AG08396 (cell line): ENCODE data around the gene DNAH3.
"Not testable (repeated sequence)": the region's sequence is repeated elsewhere in the genome, so short reads cannot be mapped to it uniquely, and the experiment has no call there.

ENCODE experiments used
- DNase-seq: peaks from one replicate; pipeline ENCODE4 v3.0.0; 2012; ENCODE audit warnings: low spot score, mixed read lengths

DNAH3 gene

DNA sequence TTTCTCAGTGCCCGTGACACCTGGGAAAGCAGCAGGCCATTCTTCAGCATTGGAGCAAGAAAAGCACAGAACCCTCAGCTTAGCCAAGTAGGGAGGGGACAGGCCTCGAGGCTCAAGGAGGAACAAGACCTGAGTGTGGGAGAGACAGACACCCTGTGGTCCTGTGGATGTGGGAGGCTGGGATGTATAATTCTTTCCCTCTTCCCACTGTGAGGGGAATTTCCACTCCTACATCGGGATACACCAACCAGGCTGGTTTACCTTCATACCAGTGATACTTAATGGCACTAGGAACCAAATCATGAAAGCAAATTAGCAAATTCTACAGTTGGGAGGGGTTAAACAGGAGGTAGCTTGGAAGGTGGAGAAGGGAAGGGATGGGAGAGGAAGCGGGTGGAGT is 208.4 kb downstream of the DNAH3 start:
- no peak for DNase-seq

DNA sequence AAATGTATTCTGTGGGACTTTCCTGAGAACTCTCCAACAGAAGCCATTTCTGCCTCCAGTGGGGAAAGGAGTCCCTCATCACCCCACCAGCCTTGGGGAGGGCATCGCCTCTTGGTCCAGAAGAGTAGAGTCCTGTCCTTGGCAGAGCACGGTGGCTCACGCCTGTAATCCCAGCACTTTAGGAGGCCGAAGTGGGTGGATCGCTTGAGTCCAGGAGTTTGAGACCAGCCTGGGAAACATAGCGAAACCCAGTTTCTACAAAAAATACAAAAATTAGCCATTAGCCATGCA is 209.1 kb downstream of the DNAH3 start:
- no peak for DNase-seq

DNA sequence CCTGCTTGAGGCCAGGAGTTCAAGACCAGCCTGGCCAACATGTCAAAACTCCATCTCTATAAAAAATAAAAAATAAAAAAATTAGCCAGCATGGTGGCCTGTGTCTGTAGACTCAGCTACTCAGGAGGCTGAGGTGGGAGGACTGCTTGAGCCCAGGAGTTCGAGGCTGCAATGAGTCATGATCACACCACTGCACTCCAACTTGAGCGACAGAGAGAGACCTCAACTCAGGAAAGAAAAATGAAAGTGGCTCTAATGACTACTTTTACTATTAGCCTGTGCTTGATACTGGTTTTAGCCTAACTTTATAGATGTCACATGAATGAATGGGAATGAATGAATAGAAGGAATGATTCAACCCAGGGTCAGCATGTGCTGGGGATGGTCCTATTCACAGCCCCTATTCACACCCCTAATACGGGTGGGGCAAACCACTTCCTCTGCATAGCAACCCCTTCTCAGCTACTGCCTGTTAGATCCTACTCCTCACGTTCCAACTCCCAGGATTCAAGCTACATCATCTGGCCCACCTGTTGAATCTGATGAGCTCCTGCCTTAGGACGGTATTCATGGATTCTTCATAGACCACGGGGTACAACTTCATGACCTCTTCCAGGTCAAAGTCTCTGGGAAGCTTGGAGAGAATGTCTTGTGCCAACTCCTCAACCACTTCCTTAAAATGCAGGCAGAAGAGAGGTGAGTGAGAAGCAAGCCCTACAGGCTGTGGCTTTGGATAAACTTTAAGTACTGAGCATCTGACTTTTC is 209.6 kb downstream of the DNAH3 start:
- DNase-seq, result no peak

DNA sequence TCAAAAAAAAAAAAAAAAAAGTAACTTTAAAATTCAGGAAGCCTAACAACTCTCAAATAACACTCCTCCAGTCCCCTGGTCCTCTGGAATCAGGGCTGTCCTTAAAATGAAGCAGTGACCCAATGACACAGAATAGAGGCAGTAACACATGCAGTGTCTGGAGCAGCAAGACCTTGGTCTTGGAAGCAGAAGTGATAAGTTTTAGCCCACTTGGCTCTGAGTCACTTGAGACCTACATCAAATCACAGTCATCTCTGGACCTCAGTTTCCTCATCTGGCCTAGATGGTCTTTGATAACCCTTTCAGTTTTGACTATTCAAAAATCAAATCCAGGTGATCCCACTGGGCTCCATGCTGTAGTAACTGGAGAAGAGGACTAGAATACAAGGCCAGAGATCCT is 211.0 kb downstream of the DNAH3 start:
- no peak for DNase-seq

DNA sequence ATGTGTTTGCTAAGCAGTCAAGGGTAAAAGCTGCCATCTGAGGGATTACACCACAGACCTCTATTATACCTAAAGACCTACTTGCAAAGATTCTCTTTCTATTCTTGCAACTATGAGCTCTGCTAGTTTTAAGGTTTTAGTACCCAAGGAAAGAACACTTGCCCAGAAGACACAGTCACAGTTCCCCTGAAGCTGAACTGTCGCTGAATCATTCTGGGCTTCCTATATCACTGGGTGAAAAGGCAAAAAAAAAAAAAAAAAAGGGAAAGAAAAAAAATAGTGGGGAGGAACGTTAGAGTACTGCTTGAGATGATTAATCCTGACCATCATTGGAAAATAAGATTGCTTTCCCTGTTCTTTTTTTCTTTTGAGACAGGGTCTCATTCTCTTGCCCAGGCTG is 212.2 kb downstream of the DNAH3 start:
- DNase-seq, result no peak

DNA sequence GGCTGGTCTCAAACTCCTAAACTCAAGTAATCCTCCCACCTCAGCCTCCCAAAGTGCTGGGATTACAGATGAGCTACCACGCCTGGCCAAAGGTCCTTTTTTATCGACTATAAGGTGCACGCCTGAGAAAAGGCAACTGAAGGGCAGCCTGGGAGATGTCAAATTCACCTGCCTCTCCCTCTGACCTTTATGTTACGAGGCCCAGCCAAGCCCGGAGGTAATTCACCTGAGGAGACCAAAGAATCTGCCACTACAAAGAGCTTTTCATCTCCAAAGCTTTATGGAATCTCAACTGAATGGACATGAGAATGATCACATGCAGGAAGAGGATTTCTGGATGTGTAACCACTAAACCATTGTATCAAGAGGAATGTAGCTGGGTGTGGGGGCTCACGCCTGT is 212.9 kb downstream of the DNAH3 start:
- DNase-seq, result no peak

DNA sequence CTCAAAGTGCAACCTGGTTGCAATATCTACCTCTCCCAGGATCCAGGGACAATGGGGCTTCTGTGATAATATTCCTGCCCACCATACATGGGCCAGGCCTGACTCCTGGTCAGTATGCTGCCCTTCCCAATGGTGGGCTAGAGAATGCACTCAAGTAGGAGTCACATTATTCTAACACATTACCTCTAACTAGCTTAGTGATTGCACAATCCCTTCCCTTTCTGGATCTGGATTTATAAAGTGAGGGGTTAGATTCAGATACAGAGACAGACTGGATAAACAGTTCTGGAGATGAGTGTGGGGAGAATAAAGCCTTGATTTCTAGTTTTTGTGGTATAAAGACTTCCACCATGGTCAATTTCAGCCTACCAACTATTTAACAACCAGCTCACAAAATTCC is 217.1 kb downstream of the DNAH3 start:
- no peak for DNase-seq

DNA sequence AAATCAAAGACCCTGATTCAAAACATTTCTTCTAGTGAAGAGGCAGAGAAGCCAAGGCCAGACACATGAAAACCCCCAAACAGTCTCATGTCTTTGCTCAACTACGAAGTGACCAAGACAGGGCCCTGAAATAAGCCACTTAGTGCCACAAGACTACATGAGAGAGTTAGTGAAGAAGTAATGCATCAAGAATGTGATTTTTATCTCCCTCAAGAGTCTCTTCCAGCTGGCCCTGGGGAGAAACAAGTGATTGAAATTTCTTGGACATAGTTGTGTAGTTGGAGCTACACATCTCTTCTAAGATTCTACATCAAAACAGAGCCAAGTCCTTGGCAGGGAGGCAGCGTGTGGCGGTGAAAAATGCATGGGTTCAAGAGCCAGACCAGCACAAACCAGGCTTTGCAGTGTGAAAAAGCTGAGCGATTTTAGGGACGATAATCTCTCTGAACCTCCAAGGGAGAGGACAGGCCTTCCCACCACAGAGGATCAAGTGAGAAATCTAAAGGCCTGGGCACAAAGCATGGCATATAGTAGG is 219.5 kb downstream of the DNAH3 start:
- DNase-seq, result no peak

DNA sequence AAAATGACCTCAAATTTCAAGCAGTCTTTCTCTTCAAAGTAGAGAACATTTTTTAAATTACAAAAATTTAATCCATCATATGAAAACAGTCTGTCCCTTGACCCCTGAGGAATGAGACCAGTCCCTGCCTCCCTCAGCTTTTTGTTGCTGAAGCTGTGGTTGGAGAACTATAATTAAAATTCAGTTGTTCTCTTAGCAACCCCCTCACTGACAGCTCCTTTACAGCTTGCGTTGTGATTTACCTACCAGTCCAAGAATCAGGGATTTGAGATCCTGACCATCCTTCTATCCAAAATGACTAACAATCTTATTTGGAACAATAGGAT is 220.3 kb downstream of the DNAH3 start:
- no peak for DNase-seq

DNA sequence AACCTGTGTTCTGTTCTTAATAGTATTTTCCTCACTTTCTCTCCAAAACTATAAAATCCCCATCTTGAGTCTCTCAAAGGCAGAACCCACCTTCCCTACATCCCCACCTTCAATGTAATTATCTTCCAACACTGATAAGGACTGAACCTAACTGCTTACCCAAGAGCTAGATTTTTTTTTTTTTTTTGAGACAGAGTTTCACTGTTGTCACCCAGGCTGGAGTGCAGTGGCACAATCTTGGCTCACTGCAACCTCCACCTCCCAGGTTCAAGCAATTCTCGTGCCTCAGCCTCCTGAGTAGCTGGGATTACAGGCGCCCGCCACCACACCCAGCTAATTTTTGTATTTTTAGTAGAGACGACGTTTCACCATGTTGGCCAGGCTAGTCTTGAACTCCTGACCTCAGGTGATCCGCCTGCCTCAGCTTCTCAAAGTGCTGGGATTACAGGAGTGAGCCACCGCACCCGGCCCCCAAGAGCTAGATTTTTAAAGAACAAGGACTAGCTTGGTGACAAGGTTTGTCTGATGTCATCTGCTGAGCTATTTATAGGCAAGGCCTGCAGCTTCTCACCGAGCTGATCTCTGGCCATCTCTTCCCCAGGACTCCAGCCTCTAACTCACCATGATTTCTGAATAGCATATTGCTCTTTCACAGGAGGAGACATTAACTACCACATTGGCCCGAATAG is 220.8 kb downstream of the DNAH3 start:
- not testable (repeated sequence) for DNase-seq

DNA sequence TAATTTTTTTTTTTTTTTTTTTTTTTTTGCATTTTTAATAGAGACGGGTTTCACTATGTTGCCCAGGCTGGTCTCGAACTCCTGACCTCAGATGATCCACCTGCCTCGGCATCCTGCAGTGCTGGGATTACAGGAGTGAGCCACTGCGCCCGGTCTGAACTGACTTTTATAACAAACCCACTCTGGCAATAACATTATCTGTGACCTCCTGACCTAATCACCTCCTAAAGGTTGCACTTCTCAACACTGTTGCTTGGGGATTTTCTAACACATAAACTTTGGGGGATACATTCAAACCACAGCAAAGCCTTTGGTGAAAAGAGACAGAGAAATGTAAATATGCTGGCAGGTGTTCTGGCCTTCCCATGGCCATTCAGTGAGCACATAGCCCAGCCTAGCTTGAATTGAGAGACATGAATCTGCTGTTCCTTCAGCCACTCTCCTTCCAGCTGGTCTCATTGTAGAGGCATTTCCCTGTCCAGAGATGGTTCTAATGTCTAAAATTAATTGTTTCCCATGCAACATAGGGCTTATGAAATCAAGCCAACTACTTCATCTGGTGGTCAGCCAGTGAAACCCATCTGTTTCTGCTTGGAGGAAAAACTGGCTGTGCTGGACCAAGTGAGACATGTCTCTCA is 221.8 kb downstream of the DNAH3 start:
- DNase-seq, result no peak

DNA sequence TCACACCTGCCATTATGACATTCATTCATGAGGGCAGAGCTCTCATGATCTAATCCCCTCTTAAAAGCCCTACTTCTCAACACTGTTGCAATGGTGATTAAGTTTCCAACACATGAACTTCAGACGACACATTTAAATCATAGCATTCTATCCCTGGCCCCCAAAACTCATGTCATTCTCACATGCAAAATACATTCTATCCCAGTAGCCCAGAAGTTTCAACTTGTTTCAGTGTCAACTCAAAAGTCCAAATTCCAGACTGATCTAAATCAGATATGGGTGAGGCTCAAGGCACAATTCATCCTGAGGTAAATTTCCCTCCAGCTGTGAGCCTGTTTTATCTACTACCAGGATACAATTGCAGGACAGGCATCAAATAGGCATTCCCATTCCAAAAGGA is 224.9 kb downstream of the DNAH3 start:
- DNase-seq, result no peak

DNA sequence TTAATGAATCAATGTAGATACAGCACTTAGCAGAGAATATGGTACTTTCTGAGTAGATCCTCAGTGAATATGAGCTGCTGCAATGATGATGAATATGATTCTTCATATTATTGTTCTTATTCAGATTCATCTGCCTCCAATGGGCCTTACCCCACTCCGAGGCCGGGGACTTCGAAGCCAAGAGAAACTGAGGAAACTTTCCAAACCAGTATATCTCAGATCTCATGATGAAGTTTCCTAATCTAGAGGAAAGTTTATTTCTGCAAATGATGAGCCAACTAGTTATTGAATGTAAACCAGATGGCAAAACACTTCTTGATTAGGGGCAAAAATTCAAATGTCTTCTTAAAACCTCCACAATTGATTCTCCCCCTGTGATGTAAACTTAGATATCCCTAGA is 226.8 kb downstream of the DNAH3 start:
- no peak for DNase-seq

DNA sequence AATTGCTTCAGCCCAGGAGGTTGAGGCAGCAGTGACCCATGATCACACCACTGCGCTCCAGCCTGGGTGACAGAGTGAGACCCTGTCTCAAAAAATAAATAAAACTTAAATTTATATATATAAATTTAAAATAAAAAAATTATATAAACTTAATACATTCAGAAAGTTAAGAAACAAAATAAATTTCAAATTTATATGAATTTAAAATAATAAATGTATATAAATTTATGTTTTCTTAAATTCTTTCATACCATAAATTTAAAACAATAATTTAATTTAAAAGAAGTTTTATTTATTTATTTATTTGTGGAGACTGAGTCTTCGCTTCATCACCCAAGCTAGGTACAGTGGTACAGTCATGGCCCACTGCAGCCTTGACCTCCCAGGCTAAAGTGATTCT is 229.8 kb downstream of the DNAH3 start:
- no peak for DNase-seq

DNA sequence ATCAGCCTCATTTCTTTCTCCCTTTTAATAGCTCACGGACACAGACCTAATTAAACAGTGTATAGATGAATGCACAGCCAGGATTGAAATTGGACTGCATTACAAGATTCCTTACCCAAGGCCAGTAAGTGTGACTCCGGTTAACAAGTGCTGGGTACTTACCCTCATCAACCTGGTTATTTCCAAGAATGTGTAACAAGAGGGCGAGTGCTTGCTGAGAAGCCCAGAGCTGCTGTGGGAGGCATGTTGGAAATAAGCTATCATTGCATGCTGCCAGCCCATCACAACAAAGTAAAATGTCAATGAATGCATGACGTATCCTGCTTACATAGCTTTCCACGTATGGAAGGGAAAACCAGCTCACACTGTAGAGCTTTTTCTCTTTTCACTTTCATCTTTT is 230.6 kb downstream of the DNAH3 start:
- no peak for DNase-seq

DNA sequence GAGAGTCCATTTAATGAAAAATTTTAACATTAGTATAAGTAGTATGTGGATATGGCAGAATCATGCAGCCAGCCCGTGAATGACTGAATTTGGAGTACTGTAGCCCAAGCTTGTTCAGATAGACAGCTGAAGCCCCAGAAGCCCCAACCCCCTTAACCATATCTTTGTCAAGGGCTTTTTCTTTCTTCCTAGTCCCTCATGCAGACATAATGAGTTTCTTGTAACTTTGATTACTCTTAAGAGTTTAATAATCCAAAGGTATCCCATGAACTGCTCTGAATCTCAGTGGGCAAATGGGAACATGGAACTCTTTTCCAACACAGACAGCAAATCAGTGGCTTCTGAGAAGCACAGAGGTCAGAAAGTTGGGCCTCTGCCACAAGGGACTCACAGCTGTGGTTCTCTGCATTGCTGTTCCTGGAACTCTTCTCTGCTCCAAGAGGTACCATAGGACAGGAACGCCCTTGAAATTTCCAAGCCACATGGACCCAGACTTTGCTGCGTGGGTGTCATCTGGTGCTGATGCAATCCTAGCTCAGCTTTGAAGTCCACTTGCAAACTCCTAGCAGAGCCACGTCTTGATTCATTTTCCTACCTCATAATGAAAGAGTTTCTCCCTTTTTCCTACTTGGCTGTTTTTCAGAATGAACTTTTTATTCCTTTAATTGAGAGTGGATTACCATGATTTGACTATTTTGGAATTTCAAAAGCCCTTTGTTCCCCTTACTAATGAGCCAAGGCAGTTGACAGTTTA is 232.0 kb downstream of the DNAH3 start:
- DNase-seq, result peak; percentile 31

DNA sequence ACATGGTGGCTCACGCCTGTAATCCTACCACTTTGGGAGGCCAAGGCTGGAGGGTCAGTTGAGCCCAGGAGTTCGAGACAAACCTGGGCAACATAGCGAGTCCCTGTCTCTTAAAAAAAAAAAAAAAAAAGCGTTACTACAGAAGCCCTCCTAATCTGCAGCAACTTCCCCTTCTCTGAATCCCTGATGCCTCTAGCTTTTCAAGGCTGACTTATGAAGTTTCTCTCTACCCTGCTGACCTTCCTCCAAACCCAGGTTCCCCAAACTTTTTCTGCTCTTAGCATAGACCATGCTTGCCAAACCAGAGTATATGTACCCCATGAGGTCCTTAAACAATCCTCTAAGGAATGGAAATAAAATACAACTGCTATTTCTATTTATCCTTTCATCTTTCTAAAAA is 233.7 kb downstream of the DNAH3 start:
- no peak for DNase-seq

DNA sequence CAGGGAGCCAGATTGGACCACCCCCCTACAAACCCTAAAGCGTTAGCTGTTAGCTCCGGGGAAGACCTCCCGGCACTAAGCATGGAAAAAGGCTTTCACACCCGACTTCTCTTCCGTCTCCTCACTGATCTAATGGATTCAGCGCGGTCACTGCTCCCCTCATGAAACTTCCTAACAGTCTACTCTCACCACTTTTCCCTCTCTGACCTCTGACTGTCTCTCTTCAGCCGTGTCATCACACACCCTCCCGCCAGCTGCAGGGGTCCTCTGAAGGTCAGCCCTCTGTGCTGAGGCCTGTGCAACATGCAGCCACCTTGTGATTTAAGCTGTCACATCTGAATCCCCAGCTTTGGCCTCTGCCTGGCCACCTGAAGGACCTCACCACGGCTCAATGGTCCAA is 234.4 kb downstream of the DNAH3 start:
- no peak for DNase-seq

DNA sequence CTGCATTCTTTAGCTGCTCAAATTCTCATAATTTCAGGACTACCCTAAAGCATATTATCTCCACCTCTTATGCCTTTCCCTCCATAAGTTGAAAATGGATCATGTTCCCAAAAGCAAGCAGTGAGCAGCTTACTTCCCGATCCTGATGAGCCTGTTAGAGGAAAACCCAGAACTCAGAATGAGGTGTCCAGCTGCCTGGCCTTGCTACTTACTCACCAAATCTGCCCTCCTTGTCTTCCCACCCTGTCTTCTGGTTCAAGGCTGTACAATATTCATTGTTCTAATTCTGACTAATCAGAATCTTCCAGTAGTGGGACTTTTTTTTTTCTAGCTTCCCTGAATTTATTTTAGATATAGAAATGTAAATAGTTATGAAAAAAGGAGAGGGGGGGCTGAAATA is 239.3 kb downstream of the DNAH3 start:
- DNase-seq, result no peak

DNA sequence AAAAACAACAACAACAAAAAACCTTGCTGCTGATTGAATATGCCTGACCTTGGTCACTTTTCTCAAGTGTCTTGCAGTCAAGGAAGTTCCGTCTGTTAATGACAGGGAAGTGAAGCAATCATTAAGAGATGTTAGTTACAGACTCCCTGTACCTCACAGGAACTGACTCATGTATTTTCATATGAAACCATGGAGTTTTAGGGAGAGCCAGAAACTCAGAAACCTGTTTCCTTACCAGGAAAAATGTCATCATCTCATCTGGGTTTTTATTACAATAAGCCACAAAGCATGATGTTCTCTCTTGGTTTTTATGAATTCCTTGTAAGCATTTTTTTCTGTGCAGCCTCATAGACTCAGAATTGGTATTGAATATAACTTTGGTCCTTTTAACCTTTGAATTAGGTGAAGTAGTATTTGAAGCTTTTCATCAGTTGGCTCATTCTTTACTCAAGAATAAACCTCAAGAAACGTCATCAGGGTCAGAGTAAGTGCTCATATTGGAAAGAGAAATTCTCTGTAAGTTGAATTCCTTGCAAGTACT is 239.8 kb downstream of the DNAH3 start:
- peak; percentile 29 for DNase-seq

DNA sequence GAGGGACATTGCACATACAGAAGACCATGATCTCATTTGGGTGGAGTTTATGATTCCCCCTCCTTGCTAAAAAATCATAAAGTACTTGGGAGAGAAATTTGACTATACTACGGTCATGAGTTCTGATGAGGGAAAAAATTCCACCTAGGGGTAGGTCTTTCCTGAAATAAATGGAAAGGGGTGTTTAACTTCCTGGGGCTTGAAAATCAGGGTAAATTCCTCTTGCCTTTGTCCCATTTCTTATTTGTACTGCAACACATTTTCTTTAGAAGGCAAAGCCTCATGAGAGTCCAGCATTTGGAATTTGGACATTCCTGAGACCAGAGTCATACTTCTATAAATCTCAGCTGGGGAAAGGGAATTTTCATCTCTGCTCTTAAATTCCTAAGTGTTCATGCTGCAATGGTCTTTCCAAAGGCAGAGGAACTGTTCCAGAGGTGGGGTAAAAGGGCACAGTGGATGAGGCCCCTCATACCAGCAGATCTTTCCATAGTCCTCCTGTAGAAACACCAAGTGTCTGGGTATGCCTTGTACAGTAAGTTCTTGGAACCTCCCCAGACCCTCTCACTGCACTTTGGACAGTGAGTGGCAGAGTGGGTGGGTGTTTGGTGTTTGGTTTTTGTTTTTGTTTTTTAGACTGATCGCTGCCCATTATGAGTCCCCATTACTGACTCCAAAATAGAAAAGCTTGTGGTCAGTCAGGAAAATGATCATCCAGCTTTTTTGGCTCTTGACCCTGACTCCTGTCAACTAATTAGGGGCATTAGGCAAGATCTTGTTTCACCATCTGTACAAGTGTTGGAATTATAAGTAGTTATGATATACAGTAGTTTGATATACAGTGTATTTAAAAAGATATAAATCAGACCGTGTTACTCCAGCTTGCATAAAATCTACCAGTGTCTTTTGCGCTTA is 244.0 kb downstream of the DNAH3 start:
- peak; percentile 51 for DNase-seq
